NCI-H82 (cell line): ENCODE results near the gene FLOT2.
"Not testable (repeated sequence)": the region's sequence is repeated elsewhere in the genome, so short reads cannot be mapped to it uniquely, and the experiment has no call there.

Experiments used
- DNase-seq: peaks from one replicate; lab custom pipeline; 2025; lab: John Stamatoyannopoulos, UW

The FLOT2 gene

DNA sequence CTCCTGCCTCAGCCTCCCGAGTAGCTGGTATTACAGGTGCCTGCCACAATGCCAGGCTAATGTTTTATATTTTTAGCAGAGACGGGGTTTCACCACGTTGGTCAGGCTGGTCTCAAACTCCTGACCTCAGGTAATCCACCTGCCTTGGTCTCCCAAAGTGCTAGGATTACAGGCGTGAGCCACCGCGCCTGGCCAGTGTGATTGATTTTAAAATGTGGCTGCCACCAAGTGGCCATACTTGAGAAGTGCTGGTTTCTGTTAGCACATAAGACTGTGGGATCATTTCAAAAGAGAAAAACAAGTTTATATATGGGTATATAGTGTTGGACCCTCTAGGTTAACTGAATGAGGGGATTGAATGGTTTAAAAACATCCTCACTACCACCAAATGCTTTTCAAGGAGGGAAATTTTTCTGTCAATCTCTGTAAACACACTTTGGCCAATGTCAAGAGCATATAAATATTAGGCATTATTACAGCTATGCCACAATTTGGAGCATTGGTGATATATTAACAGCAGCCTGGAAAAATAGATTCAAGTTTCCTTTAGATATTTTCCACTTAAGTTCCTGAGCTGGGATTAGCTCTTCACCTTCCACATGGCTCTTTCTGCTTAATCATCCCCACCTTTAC is 18.9 kb upstream of the FLOT2 start:
- peak; percentile 63 for DNase-seq

DNA sequence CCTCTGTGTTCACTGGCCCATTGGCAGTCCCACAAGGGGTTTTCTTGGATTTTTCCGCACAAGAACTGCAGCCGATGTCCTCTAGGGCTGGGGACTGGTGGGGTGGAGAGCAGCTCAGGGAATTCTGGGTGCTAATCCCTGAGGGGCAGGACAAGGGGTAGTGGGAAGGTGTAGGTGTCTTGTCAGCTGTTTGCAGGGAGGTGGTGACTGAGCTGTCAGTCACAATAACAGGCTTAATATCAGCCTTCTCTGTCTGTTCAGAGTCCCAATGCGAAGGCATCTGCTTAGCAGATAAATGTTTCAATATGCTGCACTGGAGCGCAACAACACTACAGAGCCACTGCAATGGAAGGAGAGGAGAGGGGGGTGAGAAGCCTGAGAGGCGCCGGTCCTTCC is 15.4 kb upstream of the FLOT2 start:
- no peak for DNase-seq

DNA sequence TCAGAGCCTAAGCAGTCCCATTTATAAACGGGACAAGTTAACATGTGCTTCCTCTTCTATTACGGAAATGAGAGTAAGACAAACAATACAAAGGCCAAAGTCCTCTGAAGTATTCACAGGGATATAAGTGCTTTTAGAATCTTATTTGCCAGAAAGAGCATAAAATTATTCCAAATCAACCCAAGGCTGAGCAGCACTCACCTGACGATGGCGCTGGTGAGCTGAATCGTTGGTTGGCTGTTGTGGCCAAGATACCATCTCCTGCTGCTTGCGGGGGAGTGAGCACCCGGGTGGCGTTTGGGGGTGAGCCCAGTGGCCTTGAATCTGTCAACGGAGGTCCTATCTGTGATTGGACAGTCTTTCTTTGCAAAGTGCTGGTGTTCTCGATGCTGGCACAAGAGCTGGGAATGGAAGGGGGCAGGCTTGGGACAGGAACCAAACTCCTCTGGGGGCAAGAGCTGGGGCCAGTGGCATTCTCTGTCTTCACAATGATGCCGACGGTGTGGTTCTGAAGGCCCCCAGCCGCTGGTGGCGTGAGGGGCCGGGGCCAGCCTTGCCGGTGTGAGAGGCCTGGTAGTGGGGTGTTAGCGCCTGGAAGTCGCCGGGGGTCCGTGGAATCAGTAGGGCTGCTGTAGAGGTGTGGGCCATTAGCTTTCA is 14.9 kb upstream of the FLOT2 start:
- DNase-seq: no peak

DNA sequence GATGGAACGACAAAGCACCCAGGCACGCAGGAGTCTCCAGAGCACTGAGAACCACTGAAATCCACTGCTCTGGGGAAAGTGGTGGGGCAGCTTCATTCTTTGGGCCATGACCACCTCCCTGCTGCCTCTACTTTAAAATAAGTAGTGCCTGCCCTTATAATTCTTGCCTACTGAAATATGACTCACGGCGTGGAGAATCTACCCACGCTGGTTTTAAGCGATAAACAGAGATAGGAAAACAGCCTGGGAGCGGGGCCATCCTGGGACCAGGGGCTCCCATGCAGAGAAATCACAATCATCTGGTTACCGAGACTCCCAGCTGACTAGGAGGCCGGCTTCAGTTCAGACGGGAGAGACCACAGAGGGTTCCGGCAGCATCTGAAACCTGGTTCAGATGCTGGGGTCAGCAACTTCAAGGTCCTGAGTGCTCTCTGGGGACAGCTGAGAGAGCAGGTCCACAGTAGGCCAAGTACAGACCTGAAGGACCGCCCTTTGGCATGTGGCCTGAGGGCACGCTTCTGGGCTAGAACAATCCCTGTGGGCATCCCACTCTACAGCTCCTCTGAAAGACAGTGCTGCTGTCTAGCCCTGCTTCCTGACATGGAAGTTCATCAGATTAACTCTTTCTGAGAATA is 14.0 kb upstream of the FLOT2 start:
- DNase-seq: no peak

DNA sequence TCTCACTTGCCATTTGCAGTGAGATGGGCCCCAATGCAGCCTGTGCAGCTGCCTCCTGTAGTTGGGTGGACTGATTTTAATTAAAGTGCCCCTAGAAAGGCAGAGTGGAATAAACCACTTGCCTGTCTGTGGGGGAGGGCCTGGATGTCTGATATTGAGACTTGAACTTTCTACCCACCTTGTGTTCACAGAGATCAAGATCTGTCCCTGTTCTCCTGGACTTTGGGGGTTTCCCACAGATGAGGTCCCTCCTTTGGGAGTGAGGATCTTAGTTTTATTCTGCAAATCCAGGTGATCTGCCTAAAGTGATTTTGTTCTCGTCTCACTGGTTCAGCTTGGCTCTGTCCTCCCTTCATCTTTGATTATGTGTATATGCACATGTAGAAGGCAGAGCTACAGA is 13.0 kb upstream of the FLOT2 start:
- no peak for DNase-seq

DNA sequence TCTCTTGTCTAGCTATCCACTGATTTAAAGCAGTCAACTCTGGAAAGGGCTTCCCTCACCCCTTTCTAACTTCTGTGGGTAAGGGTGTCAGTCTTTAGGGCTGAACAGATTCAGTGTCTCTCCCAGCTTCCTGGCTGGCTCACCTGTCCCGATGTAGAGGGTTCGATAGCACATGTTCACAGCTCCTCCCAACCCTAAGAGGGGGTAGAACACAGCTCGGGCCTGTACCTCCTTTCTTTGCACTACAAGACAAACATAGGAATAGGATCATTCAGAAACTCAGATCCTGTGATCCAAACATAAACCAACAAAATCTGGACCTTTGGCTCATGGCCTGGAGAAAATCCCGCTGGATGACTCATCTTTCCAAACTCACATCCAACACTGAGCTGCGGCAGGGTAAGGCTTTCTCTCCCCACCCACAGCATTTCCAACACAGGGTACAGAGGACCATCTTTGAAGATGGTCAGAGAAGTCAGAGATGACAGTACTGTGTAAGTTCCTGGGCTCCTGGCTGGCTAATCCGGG is 11.2 kb upstream of the FLOT2 start:
- no peak for DNase-seq

DNA sequence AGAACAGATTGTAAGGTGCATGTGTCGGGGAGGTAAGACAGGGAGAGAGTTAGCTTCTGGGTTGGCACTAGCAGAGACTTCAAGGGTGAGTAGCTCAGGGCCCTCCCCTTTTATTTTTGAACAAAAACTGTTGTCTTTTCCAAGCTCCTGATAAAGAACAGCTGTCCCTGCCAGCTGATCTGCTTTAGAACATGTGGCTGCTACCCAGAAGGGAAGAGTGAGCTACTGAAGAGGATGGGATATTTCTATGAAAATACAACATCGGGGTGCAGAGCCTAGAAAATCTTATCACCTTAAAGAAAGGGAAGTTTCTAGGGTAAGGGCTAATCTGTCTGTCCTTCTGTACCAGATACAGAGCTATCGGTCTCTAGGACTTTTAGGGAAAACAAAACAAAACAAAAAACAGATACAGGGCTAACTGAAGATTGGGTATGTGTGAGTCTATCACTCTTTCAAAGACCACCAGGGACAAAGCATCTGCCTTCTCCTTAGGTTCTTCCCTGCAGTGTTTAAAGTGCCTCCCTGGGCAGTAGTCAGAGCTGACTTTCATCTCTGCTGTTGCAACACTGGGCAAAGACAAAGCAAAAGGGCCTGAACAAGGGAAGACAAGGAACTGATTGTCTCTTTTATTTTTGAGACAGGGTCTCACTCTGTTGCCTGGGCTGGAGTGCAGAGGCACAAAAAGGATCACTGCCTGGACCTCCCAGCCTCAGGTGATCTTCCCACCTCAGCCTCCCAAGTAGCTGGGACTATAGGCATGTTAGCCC is 10.4 kb upstream of the FLOT2 start:
- DNase-seq: no peak

DNA sequence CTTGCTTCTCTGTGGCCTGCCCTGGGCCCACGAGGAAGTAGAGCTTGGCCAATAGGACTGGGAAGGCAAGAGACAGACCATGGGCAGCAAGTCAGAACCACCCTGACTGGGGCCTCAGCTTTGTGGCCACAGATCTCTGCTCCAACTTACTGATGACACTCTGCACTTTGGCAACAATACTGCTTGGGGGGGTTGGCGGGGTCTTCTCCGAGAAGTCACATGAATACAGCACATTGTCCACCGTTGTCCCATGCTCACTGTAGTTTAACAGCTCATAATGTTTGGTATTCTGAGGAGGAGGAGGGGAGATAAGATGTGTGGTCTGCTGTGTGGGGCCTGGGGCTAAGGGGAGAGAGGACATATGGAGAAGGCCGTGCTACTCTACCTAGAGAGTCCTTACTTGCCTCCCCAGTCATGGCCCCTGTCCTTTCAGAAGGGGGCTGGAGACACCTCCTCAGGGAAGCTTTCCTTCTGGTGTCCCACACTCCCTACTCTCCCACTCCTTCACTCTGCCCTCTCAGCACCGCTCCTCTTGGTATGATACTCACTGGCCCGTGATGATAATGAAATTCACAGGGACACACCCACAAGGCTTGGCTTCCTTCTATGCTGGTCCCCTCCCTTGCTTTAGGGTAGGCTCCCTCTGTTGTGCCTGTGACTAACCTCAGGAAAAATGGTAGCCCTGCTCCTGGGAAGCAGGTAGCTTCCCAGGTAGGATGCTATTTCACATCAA is 9.3 kb upstream of the FLOT2 start:
- no peak for DNase-seq

DNA sequence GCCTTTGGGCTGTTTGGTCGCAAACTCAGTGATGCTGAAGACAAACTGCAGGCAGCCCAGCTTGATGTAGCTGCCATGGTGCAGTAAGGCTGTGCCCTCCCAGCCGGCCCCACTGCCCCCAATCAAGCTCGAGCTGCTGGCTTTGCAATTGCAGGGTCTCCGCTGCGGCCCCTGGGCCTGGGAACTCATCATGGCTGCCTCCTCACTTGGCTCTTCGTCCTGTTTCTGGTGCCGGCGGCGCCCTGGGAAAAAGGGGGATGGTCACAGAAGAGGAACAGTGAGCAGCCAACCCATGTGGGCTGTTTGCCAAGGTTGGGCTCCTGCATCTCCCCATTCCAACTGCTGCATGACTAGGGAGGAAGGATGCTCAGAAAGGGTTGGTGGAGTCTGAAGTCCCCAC is 8.7 kb upstream of the FLOT2 start:
- no peak for DNase-seq

DNA sequence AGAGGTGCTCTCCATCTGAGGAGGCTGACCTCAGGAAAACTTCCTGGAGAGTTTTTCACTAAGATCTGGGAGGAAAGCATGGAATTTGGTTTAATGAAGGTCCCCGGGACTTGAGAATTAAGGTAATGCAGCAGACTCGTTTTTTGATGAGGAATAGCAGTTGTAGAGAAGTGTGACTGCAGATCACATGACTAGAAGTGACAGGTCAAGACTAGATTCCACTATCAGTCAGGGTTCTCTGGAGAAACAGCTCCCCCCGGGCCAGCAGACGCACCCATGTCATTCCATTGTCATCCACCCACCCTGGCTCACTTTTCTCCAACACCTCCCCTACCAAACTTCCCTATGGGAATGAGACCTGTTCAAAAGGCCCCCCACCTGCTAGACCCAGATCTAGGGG is 7.3 kb upstream of the FLOT2 start:
- DNase-seq: no peak

DNA sequence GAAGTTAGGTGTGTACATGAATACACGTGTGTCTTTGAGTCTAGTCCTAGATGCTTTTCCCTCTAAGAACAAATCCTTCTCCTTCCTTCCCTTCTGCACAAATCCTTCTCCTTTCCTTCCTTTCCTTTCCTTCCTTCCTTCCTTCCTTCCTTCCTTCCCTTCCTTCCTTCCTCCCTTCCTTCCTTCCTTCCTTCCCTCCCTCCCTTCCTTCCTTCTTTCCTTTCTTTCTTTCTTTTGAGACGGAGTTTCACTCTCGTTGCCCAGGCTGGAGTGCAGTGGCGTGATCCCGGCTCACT is 6.0 kb upstream of the FLOT2 start:
- DNase-seq: not testable (repeated sequence)

DNA sequence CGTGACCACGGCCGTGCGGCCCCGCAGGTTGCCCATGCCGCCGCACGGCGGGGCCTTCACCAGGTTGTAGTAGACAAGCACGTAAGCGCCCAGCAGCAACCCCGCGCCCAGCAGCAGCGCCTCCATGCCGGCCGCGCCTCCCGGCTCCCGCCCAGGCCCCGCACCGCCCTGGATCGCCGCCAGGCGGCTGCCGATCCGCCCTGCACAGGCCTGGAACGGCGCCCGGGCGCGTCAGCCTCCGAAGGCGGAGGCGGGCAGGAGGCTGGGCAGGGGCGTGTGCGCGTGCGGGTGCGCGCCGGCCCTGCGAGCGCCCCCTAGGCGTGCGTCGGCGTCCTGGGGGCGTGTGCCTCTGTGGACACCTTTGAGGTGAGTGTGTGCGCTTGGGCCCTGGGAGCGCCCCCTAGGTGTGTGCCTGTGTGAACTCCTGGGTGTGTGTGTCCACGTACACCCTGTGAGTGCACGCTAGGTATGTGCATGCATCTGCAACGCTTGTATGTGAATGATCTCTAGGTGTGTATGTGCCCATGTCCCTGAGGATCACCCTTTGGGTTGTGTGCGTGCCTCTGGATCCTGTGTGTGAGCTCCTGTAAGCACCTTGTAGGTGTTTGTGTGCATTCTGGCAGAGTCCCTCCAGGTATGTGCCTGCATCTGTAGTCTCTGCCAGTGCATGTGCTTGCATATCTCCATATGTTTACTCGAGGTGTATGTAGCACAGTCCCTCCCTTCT is 5.4 kb upstream of the FLOT2 start, which contains the start of gene DHRS13:
TSS of gene DHRS13 (minus strand) at position 261 of the 727 bp plus-strand sequence. CDS start at position 126, 135 bp downstream.
- DNase-seq: peak; percentile 97

DNA sequence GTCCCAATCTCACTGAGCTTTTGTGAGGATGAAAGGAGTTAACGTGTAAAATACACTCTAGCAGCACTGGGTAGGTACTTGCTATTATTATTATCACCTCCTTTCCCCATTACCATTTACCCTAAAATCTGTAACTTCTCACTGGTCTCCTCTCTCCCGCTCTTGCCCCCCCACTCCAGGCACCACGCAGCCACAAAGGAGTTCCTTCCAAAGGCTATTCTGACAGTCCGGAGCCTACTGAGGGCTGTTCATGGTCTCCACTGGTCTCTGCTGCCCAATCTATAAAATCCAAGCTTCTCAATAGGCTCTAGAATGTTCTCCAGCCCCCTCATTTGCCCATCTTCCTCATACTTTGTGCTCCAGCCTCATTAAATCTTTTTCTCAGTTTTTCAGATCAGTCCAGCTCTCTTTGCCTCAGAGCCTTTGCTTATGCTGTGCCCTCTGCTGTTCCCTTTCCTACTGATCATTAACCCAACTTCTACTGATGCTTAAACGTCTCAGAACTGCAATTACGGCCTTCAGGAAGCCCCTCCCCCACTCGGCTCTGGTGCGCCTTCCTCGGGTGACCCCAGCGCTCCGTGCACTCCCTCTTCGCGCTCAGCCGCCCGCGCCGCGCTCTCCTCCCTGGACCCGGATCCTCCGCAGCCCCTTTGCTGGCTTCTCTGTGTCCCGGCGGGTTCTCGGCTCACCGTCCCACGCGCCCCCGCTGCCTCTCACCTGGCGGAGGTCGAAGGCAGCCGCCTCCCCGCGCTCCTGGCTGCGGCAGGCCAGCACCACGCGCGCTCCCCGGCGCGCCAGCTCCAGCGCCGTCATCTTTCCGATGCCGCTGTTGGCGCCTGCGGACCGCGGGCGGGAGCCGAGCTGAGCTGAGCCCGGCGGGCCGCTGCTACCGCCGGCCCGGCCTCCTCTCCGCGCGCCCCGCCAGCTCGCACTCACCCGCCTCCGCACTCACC is 4.6 kb upstream of the FLOT2 start:
- peak; percentile 80 for DNase-seq

DNA sequence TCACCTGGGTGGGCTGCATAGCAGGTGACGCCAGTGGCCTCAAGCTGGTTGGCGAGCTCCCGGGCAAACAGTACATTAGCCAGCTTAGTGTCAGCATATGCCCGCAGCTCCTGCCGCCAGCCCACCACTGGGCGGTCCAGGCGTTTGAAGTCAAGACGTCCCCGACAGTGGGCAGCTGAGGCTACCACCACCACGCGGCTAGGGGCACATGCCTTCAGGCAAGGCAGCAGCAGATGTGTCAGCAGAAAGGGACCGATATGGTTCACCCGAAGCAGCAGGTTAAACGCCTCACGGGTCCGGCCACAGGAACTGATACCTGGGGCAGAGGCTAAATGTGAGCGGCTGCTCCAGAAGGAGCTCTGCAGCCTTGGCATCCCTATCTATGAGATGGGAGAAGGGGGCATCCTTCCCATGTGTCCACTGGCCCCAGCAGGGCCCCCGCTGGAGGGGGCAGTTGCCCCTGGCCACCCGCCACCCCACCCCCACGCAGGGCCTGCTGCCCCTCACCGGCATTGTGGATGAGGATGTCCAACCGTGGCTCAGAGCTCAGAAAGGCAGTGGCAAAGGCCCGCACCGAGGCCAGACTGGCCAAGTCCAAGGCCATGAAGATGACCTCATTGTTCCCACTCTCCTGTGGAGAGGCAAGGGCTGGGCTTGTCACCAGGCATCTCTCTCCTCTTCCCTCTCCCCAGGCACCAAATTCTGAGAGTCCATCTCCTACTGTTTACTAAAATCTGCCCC is 3.6 kb upstream of the FLOT2 start:
- no peak for DNase-seq

DNA sequence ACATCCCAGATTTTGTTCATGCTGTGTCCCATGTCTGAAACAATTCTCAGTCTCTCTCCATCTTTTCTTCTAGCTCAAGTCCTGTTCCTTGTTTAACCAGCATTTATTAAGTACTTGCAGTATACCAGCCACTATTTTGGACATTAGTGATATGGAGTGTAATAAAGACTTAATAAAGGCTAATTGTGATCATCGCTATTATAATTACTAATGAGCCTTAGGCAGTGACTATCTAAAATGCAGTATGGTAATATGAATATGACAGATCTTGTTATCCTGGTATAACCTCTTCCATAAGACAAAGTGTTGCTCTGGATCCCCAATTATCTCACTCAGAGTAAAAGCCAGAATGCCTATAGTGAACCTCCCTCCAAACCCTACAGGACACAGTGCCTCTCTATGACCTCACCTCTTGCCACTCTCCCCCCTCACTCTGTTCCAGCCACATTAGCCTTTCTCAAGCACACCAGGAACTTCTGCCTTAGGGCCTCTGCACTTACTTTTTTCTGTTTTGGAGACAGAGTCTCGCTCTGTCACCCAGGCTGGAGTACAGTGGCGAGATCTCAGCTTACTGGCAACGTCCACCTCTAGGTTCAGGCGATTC is 1.8 kb upstream of the FLOT2 start:
- DNase-seq: no peak

DNA sequence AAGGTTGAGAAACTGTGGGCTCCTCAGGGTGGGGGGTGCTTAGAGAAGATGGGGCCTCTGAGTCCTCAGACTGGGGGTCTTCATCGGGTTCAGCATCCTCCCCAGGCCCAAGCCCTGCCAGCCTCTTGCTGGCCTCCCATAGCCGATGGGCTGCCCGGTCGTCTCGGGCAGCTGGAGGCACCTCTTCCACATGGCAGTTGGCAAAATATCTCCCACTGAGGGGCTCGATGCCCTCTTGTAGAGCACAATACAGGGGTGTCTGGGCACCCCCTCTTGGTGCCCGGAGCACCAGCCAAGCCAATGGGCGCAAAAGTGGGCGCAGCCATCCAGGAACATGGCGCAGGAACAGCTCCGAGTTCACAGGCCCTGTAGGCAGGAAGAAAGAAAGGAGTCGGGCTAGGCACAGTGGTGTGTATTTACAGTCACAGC is 1.0 kb upstream of the FLOT2 start:
- DNase-seq: no peak

DNA sequence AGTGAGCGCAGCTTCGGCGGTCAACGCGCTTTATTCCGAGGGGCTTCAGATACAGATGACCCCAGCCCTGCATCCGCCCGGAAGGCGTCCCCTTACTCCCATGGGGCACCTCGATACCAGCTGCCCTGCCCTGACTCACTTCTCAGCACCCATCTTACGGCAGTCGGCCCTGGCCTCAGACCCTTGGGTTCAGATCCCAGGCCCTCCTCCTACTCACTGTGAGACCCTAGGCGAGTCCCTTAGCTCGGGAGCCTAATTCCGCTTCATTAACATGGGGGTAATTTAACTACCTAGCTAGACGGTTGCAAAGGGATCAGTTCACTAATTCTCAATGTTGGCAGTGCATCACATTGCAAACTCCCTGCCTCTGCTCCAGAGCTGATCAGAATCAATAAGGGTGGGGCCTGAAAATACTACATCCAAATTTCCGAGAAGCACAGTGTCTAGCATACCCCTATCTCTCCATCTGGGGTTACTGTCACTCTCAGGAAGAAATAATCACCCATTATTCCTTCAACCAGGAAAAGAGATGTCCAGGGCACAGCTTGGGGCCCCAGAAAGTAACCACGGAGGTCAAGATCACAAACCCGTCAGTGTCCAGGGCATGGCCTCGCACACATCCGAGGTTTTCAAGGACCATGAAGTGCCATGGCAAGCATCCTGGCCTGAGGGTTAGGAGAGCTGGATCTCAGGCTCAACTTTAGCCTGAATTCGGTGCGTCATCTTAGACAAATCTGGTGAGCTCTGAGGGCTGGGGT is 415 bp upstream of the FLOT2 start:
- no peak for DNase-seq

DNA sequence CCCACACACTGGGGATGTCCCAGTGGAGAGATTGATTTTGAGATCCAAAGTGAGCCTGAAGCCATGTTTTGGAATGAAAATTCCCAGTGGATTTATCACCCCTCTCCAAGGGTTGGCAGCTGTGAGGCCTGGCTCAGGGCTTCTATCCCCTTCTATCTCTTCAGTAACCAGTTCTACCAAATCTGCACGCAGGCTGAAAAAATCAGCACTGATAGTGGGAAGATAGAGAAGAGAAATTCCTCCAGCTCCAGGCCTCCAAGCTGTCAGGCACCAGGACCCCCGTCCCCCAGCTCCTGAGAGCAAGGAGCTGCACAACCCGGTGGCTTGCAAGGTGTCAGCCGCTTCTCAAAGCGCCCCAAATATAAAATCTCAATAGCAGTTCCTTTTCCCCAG is 1.0 kb downstream of the FLOT2 start:
- DNase-seq: peak; percentile 58
